HEK293T (cell line): Measurements from ENCODE around the gene ZNF492.
"Not testable (repeated sequence)": the region's sequence is repeated elsewhere in the genome, so short reads cannot be mapped to it uniquely, and the experiment has no call there.

Source experiments
- ELF4 ChIP-seq: fragments of 450-650 bp; IDR thresholded peaks from 2 replicates; pipeline ENCODE4 v1.6.1; 2017; ENCODE audit warnings: antibody characterized with exemption
- FOXK2 ChIP-seq: fragments of 450-650 bp; IDR thresholded peaks from 2 replicates; pipeline ENCODE4 v1.6.1; 2016; ENCODE audit warnings: mild to moderate bottlenecking
- L3MBTL2 ChIP-seq: fragments of 450-650 bp; conservative IDR thresholded peaks from 2 replicates; pipeline ENCODE4 v1.6.1; 2016; ENCODE audit warnings: mild to moderate bottlenecking
- SP1 ChIP-seq: fragments of 450-650 bp; IDR thresholded peaks from 2 replicates; pipeline ENCODE4 v1.6.1; 2017

DNA sequence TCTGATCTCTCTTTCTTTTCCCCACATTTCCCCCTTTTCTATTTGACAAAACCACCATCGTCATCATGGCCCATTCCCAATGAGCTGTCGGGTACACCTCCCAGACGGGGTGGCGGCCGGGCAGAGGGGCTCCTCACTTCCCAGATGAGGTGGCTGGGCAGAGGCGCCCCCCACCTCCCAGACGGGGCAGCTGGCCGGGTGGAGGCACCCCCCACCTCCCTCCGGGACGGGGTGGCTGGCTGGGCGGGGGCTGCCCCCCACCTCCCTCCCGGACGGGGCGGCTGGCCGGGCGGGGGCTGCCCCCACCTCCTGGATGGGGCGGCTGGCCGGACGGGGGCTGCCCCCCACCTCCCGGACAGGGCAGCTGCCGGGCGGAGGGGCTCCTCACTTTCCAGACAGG is 68.5 kb downstream of the ZNF492 start:
- TF ChIP-seq FOXK2, ELF4, L3MBTL2, SP1: not testable (repeated sequence)
